ENCODE data around the gene PRRT3.
"Not testable (repeated sequence)": the region's sequence is repeated elsewhere in the genome, so short reads cannot be mapped to it uniquely, and the experiment has no call there.

The PRRT3 gene

GRCh38 chr3:9942164-9942563 lies 10.0 kb downstream of the PRRT3 start:
- no peak overlapping the region for H3K4me3 Mint-ChIP-seq
- ATAC-seq (replicated peaks), result no peak

DNA sequence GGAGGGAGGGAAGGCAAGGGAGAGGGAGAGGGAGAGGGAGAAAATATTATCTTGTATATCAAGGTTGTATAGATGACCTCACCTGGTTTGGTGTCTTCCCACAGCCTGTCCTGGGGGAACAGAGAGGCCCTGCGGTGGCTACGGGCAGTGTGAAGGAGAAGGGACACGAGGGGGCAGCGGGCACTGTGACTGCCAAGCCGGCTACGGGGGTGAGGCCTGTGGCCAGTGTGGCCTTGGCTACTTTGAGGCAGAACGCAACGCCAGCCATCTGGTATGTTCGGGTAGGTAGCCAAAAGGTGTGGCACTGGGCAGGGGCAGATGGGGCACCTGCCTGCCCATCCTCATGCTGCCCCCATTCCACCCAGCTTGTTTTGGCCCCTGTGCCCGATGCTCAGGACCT lies 11.5 kb downstream of the PRRT3 start:
- Mint-ChIP-seq H3K27ac (no peak overlapping the region), H3K4me3 (no peak overlapping the region), H3K9me3 (no peaks in the 10 kb centered on the region), H3K27me3 (no peaks in the 10 kb centered on the region), H3K4me1 (ENCODE audit: low read depth in 2 of 2) (peaks cover under 1 to 5% of the 10 kb centered on the region in 2 donors), H3K36me3 (ENCODE audit: insufficient read depth) (peaks cover 6% of the 10 kb centered on the region)
- DNase-seq, result no peak
- ATAC-seq (replicated peaks), result no peak

More at GRCh38 chr3:9942164-9942563, 10.0 kb downstream of the PRRT3 start:
- no peaks in the 10 kb centered on the region for H3K27me3 Mint-ChIP-seq
- DNase-seq, result no peak
- peaks cover 0 to 3% of the 10 kb centered on the region in 2 donors for H3K4me1 Mint-ChIP-seq (ENCODE audit: low read depth in 2 of 2)
- no peaks in the 10 kb centered on the region for H3K9me3 Mint-ChIP-seq
- H3K36me3 Mint-ChIP-seq (ENCODE audit: insufficient read depth), result peaks cover 6% of the 10 kb centered on the region
- peak overlapping the region in 1 of 2 donors; percentile 60 for H3K27ac Mint-ChIP-seq

- peaks cover 9 to 13% of the 10 kb centered on the region in 2 donors for H3K4me1 Mint-ChIP-seq (ENCODE audit: low read depth in 2 of 2)
- not testable (repeated sequence) for H3K27ac Mint-ChIP-seq; ATAC-seq (replicated peaks); H3K9me3 Mint-ChIP-seq; H3K27me3 Mint-ChIP-seq; H3K4me3 Mint-ChIP-seq; H3K36me3 Mint-ChIP-seq (ENCODE audit: insufficient read depth); DNase-seq
Measured at GRCh38 chr3:9939906-9940305, 12.3 kb downstream of the PRRT3 start.

- DNase-seq, result no peak
- Mint-ChIP-seq H3K27me3 (no peaks in the 10 kb centered on the region), H3K4me1 (ENCODE audit: low read depth in 2 of 2) (peaks cover 19 to 23% of the 10 kb centered on the region in 2 donors), H3K27ac (no peak overlapping the region), H3K4me3 (no peak overlapping the region), H3K36me3 (ENCODE audit: insufficient read depth) (peaks cover 9% of the 10 kb centered on the region), H3K9me3 (no peaks in the 10 kb centered on the region)
- no peak for ATAC-seq (replicated peaks)
Measured at GRCh38 chr3:9938966-9939365, 13.2 kb downstream of the PRRT3 start.

DNA sequence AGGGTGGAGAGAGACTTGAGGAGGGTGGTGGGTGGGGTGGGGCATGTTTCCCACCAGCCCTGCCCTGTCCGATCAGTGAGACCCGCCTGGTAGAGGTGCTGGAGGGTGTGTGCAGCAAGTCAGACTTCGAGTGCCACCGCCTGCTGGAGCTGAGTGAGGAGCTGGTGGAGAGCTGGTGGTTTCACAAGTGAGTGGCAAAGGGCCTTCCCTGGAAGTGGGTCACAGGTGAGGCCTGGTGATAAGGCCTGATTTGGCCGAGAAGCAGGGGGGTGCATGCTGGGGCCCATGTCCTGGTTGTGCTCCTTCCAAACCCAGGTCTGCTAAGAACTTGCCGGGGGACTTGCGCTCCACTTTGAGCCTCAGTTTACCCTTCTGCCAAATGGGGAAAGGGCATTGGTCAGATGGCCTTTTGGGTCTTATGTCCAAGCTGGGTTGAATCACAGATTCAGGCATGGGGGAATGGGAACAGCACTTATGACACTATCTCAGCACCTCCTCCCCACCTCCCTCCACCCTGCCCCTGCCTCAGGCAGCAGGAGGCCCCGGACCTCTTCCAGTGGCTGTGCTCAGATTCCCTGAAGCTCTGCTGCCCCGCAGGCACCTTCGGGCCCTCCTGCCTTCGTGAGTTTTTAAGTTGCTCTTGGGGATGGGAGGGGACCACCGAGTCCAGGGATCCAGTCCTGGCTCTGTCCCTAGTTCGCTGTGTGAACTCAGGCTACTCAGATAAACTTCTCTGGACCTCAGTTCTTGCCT lies 14.5 kb downstream of the PRRT3 start:
- no peaks in the 10 kb centered on the region for H3K27me3 Mint-ChIP-seq
- H3K9me3 Mint-ChIP-seq, result no peaks in the 10 kb centered on the region
- no peak overlapping the region for H3K27ac Mint-ChIP-seq
- H3K36me3 Mint-ChIP-seq (ENCODE audit: insufficient read depth), result peaks cover 22% of the 10 kb centered on the region
- ATAC-seq (replicated peaks), result no peak
- no peak for DNase-seq
- no peak overlapping the region for H3K4me3 Mint-ChIP-seq
- H3K4me1 Mint-ChIP-seq (ENCODE audit: low read depth in 2 of 2), result peaks cover 25 to 27% of the 10 kb centered on the region in 2 donors

DNA sequence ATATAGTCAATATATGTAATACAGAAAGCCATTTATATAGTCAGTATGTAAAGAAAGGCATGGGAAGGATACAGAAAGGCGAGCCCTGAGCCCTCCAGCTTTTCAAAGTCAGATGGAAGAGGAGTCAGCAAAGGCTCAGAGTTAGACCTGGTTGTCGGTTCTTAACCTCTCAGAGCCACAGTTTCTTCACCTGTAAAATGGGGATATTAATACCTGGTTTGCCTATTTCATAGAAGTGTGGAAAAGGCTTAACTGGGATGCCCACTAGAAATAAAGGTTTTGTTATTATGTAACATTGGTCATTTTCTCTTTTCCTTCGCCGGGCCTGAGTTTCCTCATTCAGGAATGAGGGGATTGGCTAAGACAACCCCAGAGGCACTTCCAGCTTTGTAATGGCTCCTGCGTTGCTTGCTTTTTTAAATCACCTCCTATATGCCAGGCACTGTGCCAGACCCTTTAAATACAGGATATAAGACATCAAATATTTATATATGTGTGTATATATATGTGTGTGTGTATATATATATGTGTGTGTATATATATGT lies 16.2 kb downstream of the PRRT3 start:
- Mint-ChIP-seq H3K27me3 (no peaks in the 10 kb centered on the region), H3K27ac (peak overlapping the region in 1 of 2 donors; percentile 100), H3K4me3 (peak overlapping the region in 1 of 2 donors; percentile 25), H3K9me3 (no peaks in the 10 kb centered on the region), H3K36me3 (ENCODE audit: insufficient read depth) (peaks cover 27% of the 10 kb centered on the region), H3K4me1 (ENCODE audit: low read depth in 2 of 2) (peaks cover 28 to 36% of the 10 kb centered on the region in 2 donors)
- ATAC-seq (replicated peaks) (no peak), DNase-seq (no peak)

GRCh38 chr3:9934993-9935392 lies 17.2 kb downstream of the PRRT3 start:
- Mint-ChIP-seq H3K27me3 (no peaks in the 10 kb centered on the region), H3K4me3 (peak overlapping the region; percentile 94 to 97), H3K9me3 (no peaks in the 10 kb centered on the region), H3K36me3 (ENCODE audit: insufficient read depth) (peaks cover 25% of the 10 kb centered on the region), H3K27ac (peak overlapping the region; percentile 98 to 100), H3K4me1 (ENCODE audit: low read depth in 2 of 2) (peaks cover 30 to 36% of the 10 kb centered on the region in 2 donors)
- DNase-seq (no peak), ATAC-seq (replicated peaks) (no peak)

DNA sequence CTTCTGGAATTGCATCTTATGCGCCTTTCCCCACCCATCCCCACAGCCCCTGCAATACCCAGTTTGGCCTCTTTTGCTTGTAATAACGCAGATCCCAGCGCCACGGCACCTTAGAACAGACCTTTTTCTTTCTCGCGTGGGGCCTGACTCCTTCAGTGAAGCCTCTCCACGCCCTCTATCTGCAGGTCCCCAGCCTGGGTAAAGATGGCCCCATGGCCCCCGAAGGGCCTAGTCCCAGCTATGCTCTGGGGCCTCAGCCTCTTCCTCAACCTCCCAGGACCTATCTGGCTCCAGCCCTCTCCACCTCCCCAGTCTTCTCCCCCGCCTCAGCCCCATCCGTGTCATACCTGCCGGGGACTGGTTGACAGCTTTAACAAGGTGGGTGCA lies 18.0 kb downstream of the PRRT3 start:
- H3K9me3 Mint-ChIP-seq, result no peaks in the 10 kb centered on the region
- H3K4me1 Mint-ChIP-seq (ENCODE audit: low read depth in 2 of 2), result peaks cover 30 to 36% of the 10 kb centered on the region in 2 donors
- DNase-seq (no peak), ATAC-seq (replicated peaks) (peak; percentile 6)
- H3K4me3 Mint-ChIP-seq, result peak overlapping the region; percentile 94 to 97
- peaks cover 25% of the 10 kb centered on the region for H3K36me3 Mint-ChIP-seq (ENCODE audit: insufficient read depth)
- H3K27me3 Mint-ChIP-seq, result no peaks in the 10 kb centered on the region
- H3K27ac Mint-ChIP-seq, result peak overlapping the region; percentile 98 to 100

- Mint-ChIP-seq H3K9me3 (no peaks in the 10 kb centered on the region), H3K4me1 (ENCODE audit: low read depth in 2 of 2) (peaks cover 30 to 36% of the 10 kb centered on the region in 2 donors)
- ATAC-seq (replicated peaks), result peak; percentile 78
Measured at GRCh38 chr3:9933561-9934234, 18.5 kb downstream of the PRRT3 start, which contains the start of gene CRELD1. TSS of gene CRELD1 (plus strand) at chr3:9933834. CDS start at chr3:9934439, 605 bp downstream.

GRCh38 chr3:9932843-9933560 lies 19.2 kb downstream of the PRRT3 start:
- Mint-ChIP-seq H3K36me3 (ENCODE audit: insufficient read depth) (peaks cover 21% of the 10 kb centered on the region), H3K4me1 (ENCODE audit: low read depth in 2 of 2) (peaks cover 30 to 36% of the 10 kb centered on the region in 2 donors), H3K27ac (peak overlapping the region; percentile 98 to 100), H3K27me3 (no peaks in the 10 kb centered on the region), H3K4me3 (peak overlapping the region; percentile 94 to 97), H3K9me3 (no peaks in the 10 kb centered on the region)
- ATAC-seq (replicated peaks), result peak; percentile 69
- DNase-seq, result peak; percentile 80 to 82 (median 80)

More at GRCh38 chr3:9933561-9934234, 18.5 kb downstream of the PRRT3 start, which contains the start of gene CRELD1:
- no peaks in the 10 kb centered on the region for H3K27me3 Mint-ChIP-seq
- peak within 1 kb of the TSS; percentile 94 to 97 for H3K4me3 Mint-ChIP-seq
- peak within 1 kb of the TSS; percentile 98 to 100 for H3K27ac Mint-ChIP-seq
- peak; percentile 97 to 98 (median 98) for DNase-seq
- H3K36me3 Mint-ChIP-seq (ENCODE audit: insufficient read depth), result peaks cover 25% of the 10 kb centered on the region

DNA sequence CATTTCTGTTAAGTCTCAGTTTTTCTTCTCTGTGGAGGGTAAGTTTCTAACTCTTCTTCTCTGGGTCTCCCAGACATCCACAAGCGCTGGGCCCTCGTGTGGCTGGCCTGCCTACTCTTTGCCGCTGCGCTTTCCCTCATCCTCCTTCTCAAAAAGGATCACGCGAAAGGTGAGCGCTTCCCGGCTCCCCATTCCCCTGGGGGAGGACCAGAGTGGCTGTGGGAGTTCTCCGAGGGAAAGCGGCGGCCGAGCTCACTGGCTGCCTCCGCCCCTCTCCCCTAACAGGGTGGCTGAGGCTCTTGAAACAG lies 19.7 kb downstream of the PRRT3 start:
- Mint-ChIP-seq H3K4me1 (ENCODE audit: low read depth in 2 of 2) (peaks cover 30 to 36% of the 10 kb centered on the region in 2 donors), H3K27ac (peak overlapping the region; percentile 98 to 100), H3K9me3 (no peaks in the 10 kb centered on the region), H3K27me3 (no peaks in the 10 kb centered on the region), H3K36me3 (ENCODE audit: insufficient read depth) (peaks cover 21% of the 10 kb centered on the region), H3K4me3 (peak overlapping the region; percentile 94 to 97)
- DNase-seq (no peak), ATAC-seq (replicated peaks) (no peak)

- ATAC-seq (replicated peaks) (no peak), DNase-seq (no peak)
- Mint-ChIP-seq H3K27ac (peak overlapping the region; percentile 98 to 100), H3K36me3 (ENCODE audit: insufficient read depth) (peaks cover 21% of the 10 kb centered on the region), H3K9me3 (no peaks in the 10 kb centered on the region), H3K4me1 (ENCODE audit: low read depth in 2 of 2) (peaks cover 30 to 33% of the 10 kb centered on the region in 2 donors), H3K4me3 (no peak overlapping the region), H3K27me3 (no peaks in the 10 kb centered on the region)
Measured at GRCh38 chr3:9930804-9931418, 21.3 kb downstream of the PRRT3 start.

DNA sequence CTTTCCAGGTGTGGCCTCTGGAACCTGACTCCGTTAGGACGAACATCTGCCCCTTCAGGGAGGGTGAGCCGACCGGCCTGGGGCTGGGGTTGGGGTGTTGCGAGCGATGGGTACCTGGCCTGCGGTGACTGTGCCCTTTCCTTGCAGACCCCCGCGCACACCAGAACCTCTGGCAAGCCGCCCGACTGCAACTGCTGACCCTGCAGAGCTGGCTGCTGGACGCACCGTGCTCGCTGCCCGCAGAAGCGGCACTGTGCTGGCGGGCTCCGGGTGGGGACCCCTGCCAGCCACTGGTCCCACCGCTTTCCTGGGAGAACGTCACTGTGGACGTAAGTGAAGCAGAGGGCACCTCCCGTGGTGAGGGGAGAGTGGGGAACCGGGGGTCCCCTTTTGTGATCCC lies 24.1 kb downstream of the PRRT3 start:
- Mint-ChIP-seq H3K27me3 (peaks cover 20 to 21% of the 10 kb centered on the region in 2 donors), H3K4me3 (no peak overlapping the region)
- ATAC-seq (replicated peaks), result no peak

More for the DNA sequence above, 24.1 kb downstream of the PRRT3 start:
- no peak for DNase-seq
- H3K36me3 Mint-ChIP-seq (ENCODE audit: insufficient read depth), result peaks cover 11% of the 10 kb centered on the region
- H3K9me3 Mint-ChIP-seq, result no peaks in the 10 kb centered on the region
- H3K27ac Mint-ChIP-seq, result no peak overlapping the region
- peaks cover 9 to 10% of the 10 kb centered on the region in 2 donors for H3K4me1 Mint-ChIP-seq (ENCODE audit: low read depth in 2 of 2)
